Testis (tissue), 3 donors: ENCODE measurements around the gene PTPRN2. TPM values are rescaled to one million over a fixed set of nuclear protein-coding genes. Genes with fewer than 3 reads are reported as not detected.

Source experiments
- DNase-seq: peaks from one replicate; pipeline ENCODE4 v3.0.0-alpha.2; 2019
- H3K27ac ChIP-seq, 2 donors: fragments of 200-600 bp; sonication (generic); one replicate each; pipeline ENCODE4 v1.5.1; 2019
- H3K27me3 ChIP-seq: fragments of 200-600 bp; sonication (generic); one replicate; pipeline ENCODE4 v1.5.1; 2019
- H3K36me3 ChIP-seq: fragments of 200-600 bp; sonication (generic); one replicate; pipeline ENCODE4 v1.5.1; 2017; ENCODE audit warnings: low read depth; ENCODE audit errors: missing control alignments
- H3K4me1 ChIP-seq: fragments of 200-600 bp; sonication (generic); one replicate; pipeline ENCODE4 v1.5.1; 2019
- H3K4me3 ChIP-seq, 2 donors: fragments of 200-600 bp; sonication (generic); one replicate each; pipeline ENCODE4 v1.5.1; 2017 to 2019
- H3K9me3 ChIP-seq: fragments of 200-600 bp; sonication (generic); one replicate; pipeline ENCODE4 v1.5.1; 2017
- POLR2A ChIP-seq: fragments of 450-650 bp; IDR thresholded peaks from one replicate; pipeline ENCODE4 v1.6.1; 2017; ENCODE audit warnings: antibody characterized with exemption, mild to moderate bottlenecking, moderate library complexity
- WGBS, 2 donors: methylation state at CpG; one replicate each; pipeline ENCODE4 v1.1.5; 2018; 5-methylcytosine and 5-hydroxymethylcytosine counted together
- intact Hi-C: fragments of 100-400 bp; cut with DNase I; formaldehyde crosslinking; loops from one replicate; pipeline ENCODE4 v1.15.1; 2023; ENCODE audit warnings: low total_unique reads
- polyA plus RNA-seq: library from polyadenylated mRNA; stranded (reverse); fragments of 350-450 nt; fragmentation: Illumina TruSeq; extraction: RNeasy Lipid Tissue Mini Kit (QIAGEN cat#74804); gene quantifications from one replicate; pipeline ENCODE4 v1.2.3, GENCODE V29; 2014; ENCODE audit warnings: low read depth, low replicate concordance; ENCODE audit not compliant: insufficient read depth
- total RNA-seq, 2 donors: library from RNA; depleted of rRNA; stranded (reverse); fragments of >200 nt; gene quantifications; one replicate each; pipeline ENCODE4 v1.2.3, GENCODE V29; 2016
- TF ChIP-seq, protein P1 (sequence below), 3 experiments: fragments of 450-650 bp in 2 of 3; fragments of 200-600 bp in 1 of 3; sonication (generic) in 1 of 3; IDR thresholded peaks; one replicate each; pipeline ENCODE4 v1.5.1; 2016 to 2019; ENCODE audit warnings: antibody characterized with exemption in 3 of 3, mild to moderate bottlenecking in 2 of 3, moderate library complexity in 1 of 3

The PTPRN2 gene
- total and polyA plus RNA-seq, 3 donors from 2014 or later = 9.3 to 10.8 (median 9.8) TPM

DNA sequence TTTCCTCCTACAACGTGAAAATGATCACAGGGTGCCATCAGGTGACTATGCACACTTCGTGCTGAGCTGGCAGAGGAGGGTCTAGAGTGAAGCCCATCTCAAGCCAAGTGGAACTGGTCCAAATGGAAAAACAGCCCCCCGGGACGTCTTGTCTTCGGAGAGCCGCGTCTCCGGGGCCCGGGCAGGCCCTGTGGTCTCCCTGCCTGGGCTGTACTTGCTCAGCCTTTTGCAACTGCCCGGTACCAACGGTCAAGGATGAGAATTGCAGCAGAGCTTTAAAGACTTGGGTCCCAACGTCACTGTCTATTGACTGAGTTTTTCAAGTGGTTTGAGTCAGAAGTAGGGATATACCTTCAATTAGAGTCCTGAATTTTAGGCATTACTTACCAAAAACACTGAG is 315.5 kb downstream of the PTPRN2 start:
- no peak for TF ChIP-seq POLR2A
- TF ChIP-seq, protein P1, sequence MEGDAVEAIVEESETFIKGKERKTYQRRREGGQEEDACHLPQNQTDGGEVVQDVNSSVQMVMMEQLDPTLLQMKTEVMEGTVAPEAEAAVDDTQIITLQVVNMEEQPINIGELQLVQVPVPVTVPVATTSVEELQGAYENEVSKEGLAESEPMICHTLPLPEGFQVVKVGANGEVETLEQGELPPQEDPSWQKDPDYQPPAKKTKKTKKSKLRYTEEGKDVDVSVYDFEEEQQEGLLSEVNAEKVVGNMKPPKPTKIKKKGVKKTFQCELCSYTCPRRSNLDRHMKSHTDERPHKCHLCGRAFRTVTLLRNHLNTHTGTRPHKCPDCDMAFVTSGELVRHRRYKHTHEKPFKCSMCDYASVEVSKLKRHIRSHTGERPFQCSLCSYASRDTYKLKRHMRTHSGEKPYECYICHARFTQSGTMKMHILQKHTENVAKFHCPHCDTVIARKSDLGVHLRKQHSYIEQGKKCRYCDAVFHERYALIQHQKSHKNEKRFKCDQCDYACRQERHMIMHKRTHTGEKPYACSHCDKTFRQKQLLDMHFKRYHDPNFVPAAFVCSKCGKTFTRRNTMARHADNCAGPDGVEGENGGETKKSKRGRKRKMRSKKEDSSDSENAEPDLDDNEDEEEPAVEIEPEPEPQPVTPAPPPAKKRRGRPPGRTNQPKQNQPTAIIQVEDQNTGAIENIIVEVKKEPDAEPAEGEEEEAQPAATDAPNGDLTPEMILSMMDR (IDR thresholded peaks at IDR 0.05) = no peak

DNA sequence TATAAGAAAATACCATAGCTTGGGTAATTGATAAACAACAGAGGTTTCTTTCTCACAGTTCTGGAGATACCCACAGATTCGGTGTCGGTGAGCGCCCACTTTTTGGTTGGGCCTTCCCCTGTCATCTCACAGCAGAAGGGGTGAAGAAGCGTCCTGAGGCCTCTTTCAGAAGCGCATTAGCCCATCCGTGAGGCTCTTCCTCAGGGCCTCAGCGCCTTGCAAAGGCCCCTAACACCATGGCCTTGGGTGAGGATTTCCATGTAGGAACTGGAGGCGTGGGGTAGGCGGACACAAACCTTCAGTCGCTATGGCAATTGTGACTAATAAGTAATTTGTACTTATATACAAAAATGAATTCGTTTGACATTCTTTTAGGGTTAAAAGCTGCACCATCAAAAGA is 316.0 kb downstream of the PTPRN2 start:
- TF ChIP-seq POLR2A = no peak
- TF ChIP-seq, protein P1 (IDR thresholded peaks at IDR 0.05) = no peak
- Histone ChIP-seq H3K27ac (no peak overlapping the region), H3K9me3 (no peaks in the 10 kb centered on the region), H3K4me3 (no peak overlapping the region), H3K27me3 (no peaks in the 10 kb centered on the region), H3K36me3 (no peaks in the 10 kb centered on the region), H3K4me1 (no peaks in the 10 kb centered on the region)
- no peak for DNase-seq
- intact Hi-C loops = no loop called here
- WGBS, 2 donors = 87 to 93% methylated on average over 11 of the region's 11 CpGs

More for the DNA sequence above, 315.5 kb downstream of the PTPRN2 start:
- Histone ChIP-seq H3K36me3 (no peaks in the 10 kb centered on the region), H3K4me1 (no peaks in the 10 kb centered on the region), H3K4me3 (no peak overlapping the region), H3K9me3 (no peaks in the 10 kb centered on the region), H3K27me3 (no peaks in the 10 kb centered on the region), H3K27ac (no peak overlapping the region)
- no peak for DNase-seq
- intact Hi-C loops = no loop called here
- WGBS, 2 donors = 92 to 93% methylated on average over 12 of the region's 12 CpGs

DNA sequence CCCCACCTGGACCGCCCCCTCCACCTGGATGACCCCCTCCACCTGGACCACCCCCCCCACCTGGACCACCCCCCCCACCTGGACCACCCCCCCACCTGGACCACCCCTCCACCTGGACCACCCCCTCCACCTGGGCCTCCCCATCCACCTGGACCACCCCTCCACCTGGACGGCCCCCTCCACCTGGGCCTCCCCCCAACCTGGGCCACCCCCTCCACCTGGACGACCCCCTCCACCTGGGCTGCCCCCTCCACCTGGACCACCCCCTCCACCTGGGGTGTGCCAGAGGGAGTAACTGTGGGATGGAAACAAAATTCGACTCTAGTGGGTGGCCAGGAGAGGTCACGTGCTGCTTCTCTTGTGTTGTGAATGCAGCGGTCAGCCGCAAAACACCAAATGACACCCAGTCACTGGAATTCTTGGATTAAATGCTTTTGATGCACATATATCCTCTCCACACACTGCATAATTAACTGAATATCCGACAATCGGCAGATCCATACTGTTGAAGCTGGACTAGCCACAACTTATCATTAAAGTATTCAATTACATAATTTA is 316.7 kb downstream of the PTPRN2 start:
- no peak for TF ChIP-seq POLR2A
- TF ChIP-seq, protein P1 (IDR thresholded peaks at IDR 0.05) = no peak
- H3K36me3 ChIP-seq = no peaks in the 10 kb centered on the region
- WGBS, 2 donors = 91 to 100% methylated on average over 5 to 9 of the region's 9 CpGs
- H3K4me3 ChIP-seq = no peak overlapping the region
- intact Hi-C loops = no loop called here
- H3K27me3 ChIP-seq = no peaks in the 10 kb centered on the region
- H3K4me1 ChIP-seq = no peaks in the 10 kb centered on the region
- H3K27ac ChIP-seq = no peak overlapping the region
- no peaks in the 10 kb centered on the region for H3K9me3 ChIP-seq
- no peak for DNase-seq

DNA sequence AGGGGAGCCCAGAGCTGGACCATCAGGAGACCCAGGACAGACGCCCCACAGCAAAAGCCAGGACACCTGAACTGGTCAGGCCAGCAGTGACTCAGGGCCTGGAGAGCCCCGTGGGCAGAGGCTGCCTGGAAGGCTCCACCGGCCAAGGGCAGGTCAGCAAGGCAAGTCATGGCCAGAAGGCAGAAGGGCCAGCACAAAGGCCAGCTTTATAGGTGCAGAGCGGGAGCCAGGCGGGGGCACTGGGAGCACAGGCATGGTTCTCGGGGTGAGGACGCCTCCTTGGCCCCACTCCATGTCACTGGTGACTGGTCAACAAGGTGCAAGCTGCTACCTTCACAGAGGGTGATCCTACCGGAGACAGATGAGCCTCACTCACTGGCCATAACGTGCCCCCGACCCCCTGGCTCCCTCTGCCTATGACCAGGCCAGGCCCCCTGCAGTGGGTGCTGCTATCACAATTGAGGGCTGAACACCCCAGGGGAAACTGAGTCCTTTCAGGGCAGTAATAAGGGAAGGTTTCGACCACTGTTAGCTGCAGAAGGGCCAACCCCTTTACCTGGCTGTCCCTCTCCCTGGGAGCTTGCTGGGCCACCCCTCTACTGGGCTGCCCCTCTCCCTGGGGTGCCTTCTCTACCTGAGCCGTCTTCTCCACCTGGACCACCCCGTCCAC is 317.4 kb downstream of the PTPRN2 start:
- Histone ChIP-seq H3K27ac (no peak overlapping the region), H3K4me1 (no peaks in the 10 kb centered on the region), H3K9me3 (no peaks in the 10 kb centered on the region), H3K27me3 (no peaks in the 10 kb centered on the region), H3K36me3 (no peaks in the 10 kb centered on the region), H3K4me3 (no peak overlapping the region)
- intact Hi-C loops = no loop called here
- TF ChIP-seq, protein P1 (IDR thresholded peaks at IDR 0.05) = no peak
- TF ChIP-seq POLR2A = no peak
- WGBS, 2 donors = 85 to 87% methylated on average over 6 to 13 of the region's 13 CpGs
- no peak for DNase-seq
